ACC112 (cell line): ENCODE data around the gene TMSB10.

Experiments
- H2AFZ ChIP-seq: fragments of 200-600 bp; sonication (generic); one replicate; pipeline ENCODE4 v1.6.0; 2017; ENCODE audit warnings: antibody characterized with exemption, low read length; ENCODE audit not compliant: unreplicated experiment
- H3K27ac ChIP-seq: fragments of 200-600 bp; sonication (generic); 2 replicates; pipeline ENCODE4 v1.5.1; 2014; ENCODE audit warnings: low read depth, mild to moderate bottlenecking, antibody characterized with exemption, low read length, moderate library complexity
- H3K27me3 ChIP-seq: fragments of 200-600 bp; sonication (generic); 2 replicates; pipeline ENCODE4 v1.6.1; 2014; ENCODE audit warnings: mild to moderate bottlenecking, antibody characterized with exemption, low read length, moderate library complexity, mixed read lengths; ENCODE audit not compliant: insufficient read depth
- H3K36me3 ChIP-seq: fragments of 200-600 bp; sonication (generic); 2 replicates; pipeline ENCODE4 v1.6.1; 2016; ENCODE audit warnings: mild to moderate bottlenecking, antibody characterized with exemption, low read length, moderate library complexity, mixed read lengths; ENCODE audit not compliant: insufficient read depth
- H3K4me1 ChIP-seq: fragments of 200-600 bp; sonication (generic); one replicate; pipeline ENCODE4 v1.6.1; 2016; ENCODE audit warnings: low read length, mixed read lengths; ENCODE audit not compliant: insufficient read depth, unreplicated experiment, control insufficient read depth
- H3K4me3 ChIP-seq: fragments of 200-600 bp; sonication (generic); 2 replicates; pipeline ENCODE4 v1.5.1; 2014; ENCODE audit warnings: mild to moderate bottlenecking, low read depth, low read length
- H3K79me2 ChIP-seq: fragments of 200-600 bp; sonication (generic); one replicate; pipeline ENCODE4 v1.6.0; 2016; ENCODE audit warnings: low read length; ENCODE audit not compliant: control insufficient read depth, unreplicated experiment, insufficient read depth

TMSB10 gene

GRCh38 chr2:84919885-84920580, 14.6 kb downstream of the TMSB10 start:
- Histone ChIP-seq H3K79me2 (no peaks in the 10 kb centered on the region), H2AFZ (peak overlapping the region; percentile 100), H3K4me3 (peak overlapping the region; percentile 57), H3K4me1 (peaks cover 24% of the 10 kb centered on the region), H3K27me3 (no peaks in the 10 kb centered on the region), H3K36me3 (no peaks in the 10 kb centered on the region), H3K27ac (peak overlapping the region; percentile 98)

GRCh38 chr2:84923009-84923408, 17.6 kb downstream of the TMSB10 start:
- Histone ChIP-seq H3K4me3 (no peak overlapping the region), H2AFZ (no peak overlapping the region), H3K27me3 (no peaks in the 10 kb centered on the region), H3K27ac (no peak overlapping the region), H3K79me2 (no peaks in the 10 kb centered on the region), H3K36me3 (no peaks in the 10 kb centered on the region), H3K4me1 (peaks cover 39% of the 10 kb centered on the region)

DNA sequence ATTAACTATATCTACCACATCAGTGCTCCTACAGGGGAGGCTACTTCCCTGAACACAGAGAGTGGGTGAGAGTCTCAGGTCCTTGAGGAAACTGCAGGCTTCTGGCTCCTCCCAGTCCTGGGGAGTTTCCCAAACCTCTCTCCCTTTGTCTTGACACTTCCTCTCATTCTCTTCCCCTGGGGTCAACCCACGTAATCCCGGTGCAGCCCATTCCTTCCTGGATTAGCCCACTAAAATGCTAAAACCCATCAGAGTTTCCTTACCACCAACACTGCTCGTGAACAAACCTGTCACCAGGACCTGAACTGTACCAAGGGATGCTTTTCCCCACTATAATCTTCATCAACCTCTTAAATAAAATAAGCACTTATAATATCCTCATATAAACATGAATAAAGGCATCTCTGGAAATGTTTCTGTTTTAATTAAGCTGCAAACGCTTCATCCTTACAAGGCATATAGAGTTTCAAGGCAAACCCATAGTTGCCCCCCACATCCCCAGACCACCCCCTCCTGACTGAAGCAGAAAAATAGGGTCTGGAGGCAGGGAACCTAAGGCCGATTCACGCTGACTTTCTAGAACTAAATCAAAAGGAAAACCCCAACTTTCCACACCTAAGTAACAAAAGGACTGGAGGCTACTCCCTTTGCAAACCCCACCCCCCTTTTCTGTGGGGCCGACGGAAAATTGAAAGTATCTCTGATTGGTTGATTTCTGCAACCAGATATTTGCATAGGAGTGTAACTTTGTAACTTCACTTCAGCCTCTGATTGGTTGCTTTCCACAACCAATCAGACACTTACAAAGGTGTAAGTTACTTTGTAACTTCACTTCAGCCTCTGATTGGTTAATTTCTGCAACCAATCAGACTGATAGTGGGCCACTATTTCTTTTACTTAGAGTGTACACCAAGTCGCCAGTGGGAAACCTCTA, 19.0 kb downstream of the TMSB10 start:
- H3K79me2 ChIP-seq: peaks cover 4% of the 10 kb centered on the region
- H3K4me1 ChIP-seq: peaks cover 28% of the 10 kb centered on the region
- no peak overlapping the region for H2AFZ ChIP-seq
- H3K36me3 ChIP-seq: no peaks in the 10 kb centered on the region
- H3K4me3 ChIP-seq: no peak overlapping the region
- H3K27me3 ChIP-seq: no peaks in the 10 kb centered on the region
- peak overlapping the region; percentile 63; the same call in 1 of the 2 replicates for H3K27ac ChIP-seq

GRCh38 chr2:84925336-84925723, 19.9 kb downstream of the TMSB10 start:
- Histone ChIP-seq H2AFZ (peak overlapping the region; percentile 13), H3K4me3 (0 out of 2 replicates have a peak overlapping the region, but pooled peaks have one; percentile 84), H3K4me1 (peaks cover 23% of the 10 kb centered on the region), H3K27me3 (no peaks in the 10 kb centered on the region), H3K27ac (peak overlapping the region; percentile 32; the same call in 1 of the 2 replicates), H3K36me3 (no peaks in the 10 kb centered on the region), H3K79me2 (peaks cover 4% of the 10 kb centered on the region)

DNA sequence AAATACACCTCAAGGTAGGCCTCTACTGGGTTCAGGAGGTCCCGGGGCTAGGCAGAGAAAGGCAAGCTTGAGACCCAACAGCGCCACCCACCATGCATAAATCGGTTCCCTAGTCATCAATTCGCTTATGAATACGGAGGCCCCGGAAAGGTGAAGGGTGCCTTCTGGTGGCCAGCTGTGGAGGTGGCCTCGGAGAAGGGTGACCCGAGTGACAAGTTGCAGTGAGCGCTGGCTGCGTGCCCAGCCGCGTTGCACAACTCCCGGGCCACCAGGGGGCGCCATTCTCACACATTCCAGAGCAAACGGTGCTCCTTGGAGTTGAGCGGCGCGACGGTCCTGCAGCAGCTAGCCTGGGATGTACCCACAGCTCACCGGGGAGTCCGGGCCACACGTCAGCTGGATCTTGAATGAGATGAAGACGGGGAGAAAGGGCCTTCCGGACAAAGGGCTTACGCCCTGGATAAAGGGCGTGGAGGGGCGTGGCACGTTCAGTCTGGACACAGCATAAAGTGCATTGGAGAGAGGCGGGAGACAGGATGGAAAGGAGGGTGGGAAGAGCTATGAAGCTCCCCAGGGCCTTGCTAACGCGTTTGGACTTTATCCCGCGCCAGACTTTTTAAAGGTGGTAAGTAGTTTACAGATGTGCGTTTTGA, 20.4 kb downstream of the TMSB10 start:
- H3K4me3 ChIP-seq: peak overlapping the region; percentile 84
- peaks cover 21% of the 10 kb centered on the region for H3K4me1 ChIP-seq
- H2AFZ ChIP-seq: peak overlapping the region; percentile 64
- H3K27ac ChIP-seq: peak overlapping the region; percentile 47; the same call in 1 of the 2 replicates
- no peaks in the 10 kb centered on the region for H3K27me3 ChIP-seq
- peaks cover 4% of the 10 kb centered on the region for H3K79me2 ChIP-seq
- no peaks in the 10 kb centered on the region for H3K36me3 ChIP-seq

GRCh38 chr2:84927275-84927627, 21.8 kb downstream of the TMSB10 start:
- Histone ChIP-seq H3K36me3 (no peaks in the 10 kb centered on the region), H3K27ac (0 out of 2 replicates have a peak overlapping the region, but pooled peaks have one; percentile 12), H3K27me3 (no peaks in the 10 kb centered on the region), H3K79me2 (peaks cover 4% of the 10 kb centered on the region), H3K4me1 (peaks cover 21% of the 10 kb centered on the region), H2AFZ (peak overlapping the region; percentile 73), H3K4me3 (peak overlapping the region; percentile 84)

GRCh38 chr2:84931384-84931821, 25.9 kb downstream of the TMSB10 start:
- no peak overlapping the region for H3K27ac ChIP-seq
- H3K27me3 ChIP-seq: no peaks in the 10 kb centered on the region
- no peaks in the 10 kb centered on the region for H3K36me3 ChIP-seq
- H3K79me2 ChIP-seq: peaks cover 4% of the 10 kb centered on the region
- peaks cover 8% of the 10 kb centered on the region for H3K4me1 ChIP-seq
- no peak overlapping the region for H2AFZ ChIP-seq
- H3K4me3 ChIP-seq: no peak overlapping the region

- H3K4me1 ChIP-seq: peaks cover 25% of the 10 kb centered on the region
- no peaks in the 10 kb centered on the region for H3K27me3 ChIP-seq
- peak overlapping the region; percentile 4; the same call in 1 of the 2 replicates for H3K27ac ChIP-seq
- H3K36me3 ChIP-seq: no peaks in the 10 kb centered on the region
- H3K79me2 ChIP-seq: no peaks in the 10 kb centered on the region
- H2AFZ ChIP-seq: no peak overlapping the region
- no peak overlapping the region for H3K4me3 ChIP-seq
Observed at GRCh38 chr2:84938194-84938879, 32.9 kb downstream of the TMSB10 start.

GRCh38 chr2:84939426-84940087, 34.1 kb downstream of the TMSB10 start:
- Histone ChIP-seq H3K4me3 (peak overlapping the region; percentile 37; the same call in 1 of the 2 replicates), H3K4me1 (peaks cover 25% of the 10 kb centered on the region), H3K27ac (peak overlapping the region; percentile 43; the same call in 1 of the 2 replicates), H3K79me2 (no peaks in the 10 kb centered on the region), H3K36me3 (no peaks in the 10 kb centered on the region), H2AFZ (peak overlapping the region; percentile 29), H3K27me3 (no peaks in the 10 kb centered on the region)
